ENCODE measurements around the gene CYP4B1.
"Not testable (repeated sequence)": the region's sequence is repeated elsewhere in the genome, so short reads cannot be mapped to it uniquely, and the experiment has no call there.

CYP4B1 gene

DNA sequence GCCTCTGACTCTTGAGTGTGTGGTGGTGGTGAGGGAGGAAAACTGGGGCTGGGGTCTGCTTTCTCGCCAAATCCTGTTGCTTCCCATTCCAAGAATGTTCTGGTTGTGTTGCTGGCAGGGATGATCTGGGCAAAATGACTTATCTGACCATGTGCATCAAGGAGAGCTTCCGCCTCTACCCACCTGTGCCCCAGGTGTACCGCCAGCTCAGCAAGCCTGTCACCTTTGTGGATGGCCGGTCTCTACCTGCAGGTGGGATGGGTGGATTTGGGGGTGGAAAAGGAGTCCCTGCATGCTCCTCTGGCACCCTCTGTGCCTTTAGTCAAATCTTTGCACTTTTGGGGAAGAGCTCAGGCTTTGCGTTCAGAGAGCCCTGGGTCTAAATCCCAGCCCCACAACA is 18.1 kb downstream of the CYP4B1 start:
- DNase-seq (ENCODE audit: low read depth) = no peak

DNA sequence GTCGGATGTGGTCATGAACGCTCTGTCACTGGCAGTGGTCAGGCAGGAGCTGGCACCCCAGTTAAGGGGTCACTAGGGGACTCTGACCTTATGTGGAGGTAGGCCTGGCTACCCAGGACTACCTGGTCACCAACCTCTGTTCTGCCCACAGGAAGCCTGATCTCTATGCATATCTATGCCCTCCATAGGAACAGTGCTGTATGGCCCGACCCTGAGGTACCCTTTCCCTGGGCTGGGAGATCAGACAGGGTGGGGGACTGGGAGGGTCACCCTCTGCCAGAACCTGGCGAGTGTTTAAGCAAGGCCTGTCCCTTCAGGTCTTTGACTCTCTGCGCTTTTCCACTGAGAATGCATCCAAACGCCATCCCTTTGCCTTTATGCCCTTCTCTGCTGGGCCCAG is 19.0 kb downstream of the CYP4B1 start:
- DNase-seq (ENCODE audit: low read depth) = no peak

DNA sequence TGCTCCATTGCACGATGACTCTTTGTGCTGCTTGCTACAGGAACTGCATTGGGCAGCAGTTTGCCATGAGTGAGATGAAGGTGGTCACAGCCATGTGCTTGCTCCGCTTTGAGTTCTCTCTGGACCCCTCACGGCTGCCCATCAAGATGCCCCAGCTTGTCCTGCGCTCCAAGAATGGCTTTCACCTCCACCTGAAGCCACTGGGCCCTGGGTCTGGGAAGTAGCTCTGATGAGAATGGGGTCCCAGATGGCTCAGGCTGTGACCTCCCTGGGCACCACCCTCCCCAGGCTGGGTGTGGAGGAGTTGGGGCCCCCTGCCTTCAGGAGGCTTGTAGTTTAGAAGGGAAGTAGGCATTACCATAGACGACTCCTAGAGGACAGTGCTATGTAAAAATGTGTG is 19.7 kb downstream of the CYP4B1 start:
- no peak for DNase-seq (ENCODE audit: low read depth)

DNA sequence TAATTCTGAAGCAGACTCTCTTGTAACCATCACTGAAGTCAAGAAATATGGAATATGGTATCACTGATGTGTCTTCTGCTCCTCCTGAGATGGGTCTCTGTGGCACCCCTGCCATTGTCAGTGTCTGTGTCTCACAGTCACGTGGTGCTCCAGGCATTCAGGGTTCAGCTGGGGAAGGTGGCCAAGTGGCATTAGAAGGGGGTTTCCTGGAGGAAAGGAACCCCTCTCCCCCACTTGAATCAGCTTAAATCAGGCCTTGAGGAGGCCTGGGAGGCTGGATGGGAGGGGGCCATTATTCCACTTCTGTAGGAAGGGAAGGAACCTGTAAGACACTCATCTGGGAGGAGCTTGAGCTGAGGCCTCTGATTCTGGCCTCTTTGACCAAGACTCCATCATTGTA is 20.5 kb downstream of the CYP4B1 start:
- DNase-seq (ENCODE audit: low read depth) = no peak

DNA sequence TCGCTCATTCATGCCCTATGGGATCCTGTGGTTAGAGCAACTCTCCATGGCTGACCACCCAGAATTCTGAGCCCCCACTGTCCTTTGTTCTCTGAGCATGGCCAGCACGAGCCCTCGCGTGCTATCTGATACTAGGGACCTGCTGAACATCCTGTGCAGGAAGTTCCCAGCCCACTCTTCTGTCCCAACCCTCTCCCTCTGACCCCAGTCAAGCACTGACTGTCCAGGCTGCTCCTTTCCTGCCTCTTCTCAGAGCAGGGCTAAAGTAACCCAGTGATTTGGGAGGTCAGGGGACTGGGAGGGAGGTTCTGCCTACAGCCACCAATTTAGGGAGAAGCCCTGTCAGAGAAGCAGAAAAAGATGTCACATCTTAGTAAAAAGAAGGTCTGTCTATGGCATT is 21.2 kb downstream of the CYP4B1 start:
- DNase-seq (ENCODE audit: low read depth) = no peak

DNA sequence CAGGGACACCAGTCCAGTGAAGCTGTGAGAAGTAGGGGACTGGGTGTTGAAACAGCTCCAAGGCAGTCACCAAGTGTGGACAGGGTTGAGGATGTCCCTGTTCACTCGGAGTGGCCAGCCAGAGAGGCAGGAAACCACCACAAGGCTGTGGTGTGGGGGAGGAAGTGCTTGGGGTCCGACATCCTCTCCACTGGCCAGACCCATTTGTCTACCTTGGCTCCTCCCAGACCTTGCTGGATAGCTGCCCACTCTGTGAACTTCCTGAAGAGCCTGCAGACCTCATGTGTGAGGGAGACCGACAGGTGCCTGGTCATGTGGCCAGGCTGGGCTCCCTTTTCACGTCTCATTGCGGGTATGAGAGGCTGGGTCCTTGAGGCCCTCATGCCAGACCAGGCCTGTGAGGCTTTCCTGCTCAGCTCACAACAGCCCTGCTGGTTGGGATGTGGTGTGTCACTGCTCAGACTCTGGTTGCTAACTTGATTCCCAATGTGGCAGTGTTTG is 21.8 kb downstream of the CYP4B1 start:
- DNase-seq (ENCODE audit: low read depth) = no peak

DNA sequence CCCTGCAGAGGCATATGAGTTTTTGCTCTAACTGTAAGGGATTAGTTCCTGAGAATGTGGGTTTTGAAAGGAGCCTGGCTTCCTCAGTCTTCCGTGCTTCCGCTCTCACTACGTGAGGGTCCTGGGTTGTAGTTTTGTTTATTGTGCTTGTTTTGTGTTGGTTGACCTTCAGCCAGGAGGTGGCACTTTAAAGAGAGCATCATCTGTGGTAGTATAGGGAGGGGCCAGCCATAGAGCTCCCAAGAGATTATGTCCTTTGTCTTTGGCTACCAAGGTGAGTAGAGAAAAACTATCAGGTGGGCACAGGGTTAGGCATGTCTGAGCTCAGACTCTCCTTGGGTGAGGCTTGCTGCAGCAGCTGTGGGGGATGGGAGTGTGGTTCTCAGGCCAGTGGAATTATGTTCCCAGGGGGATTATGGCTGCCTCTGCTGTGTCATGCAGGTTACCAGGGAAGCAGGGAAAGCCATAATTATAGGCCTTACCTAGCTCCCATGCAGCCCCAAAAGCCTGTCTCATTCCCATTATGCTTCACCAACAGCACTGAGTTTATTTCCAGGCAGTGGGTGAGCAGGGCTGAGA is 23.5 kb downstream of the CYP4B1 start:
- DNase-seq (ENCODE audit: low read depth) = no peak

DNA sequence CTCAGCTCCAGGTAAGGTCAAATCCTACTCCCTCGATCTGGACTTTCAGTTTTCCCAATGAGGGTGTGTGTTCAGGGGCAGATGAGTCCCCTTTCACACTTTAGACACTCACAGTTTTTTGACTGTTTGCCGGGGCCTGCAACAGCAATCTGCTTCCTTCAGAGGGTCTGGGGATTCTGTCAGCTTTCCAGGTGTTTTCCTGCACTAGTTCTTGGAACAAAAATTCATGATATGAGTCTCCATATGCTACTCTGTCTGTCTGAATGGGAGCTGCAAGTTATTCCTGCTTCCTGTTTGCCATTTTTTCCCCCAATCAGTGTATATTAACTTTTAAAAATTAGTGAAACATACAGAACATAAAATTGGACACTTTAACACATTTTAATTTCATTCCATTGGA is 24.3 kb downstream of the CYP4B1 start:
- no peak for DNase-seq (ENCODE audit: low read depth)

DNA sequence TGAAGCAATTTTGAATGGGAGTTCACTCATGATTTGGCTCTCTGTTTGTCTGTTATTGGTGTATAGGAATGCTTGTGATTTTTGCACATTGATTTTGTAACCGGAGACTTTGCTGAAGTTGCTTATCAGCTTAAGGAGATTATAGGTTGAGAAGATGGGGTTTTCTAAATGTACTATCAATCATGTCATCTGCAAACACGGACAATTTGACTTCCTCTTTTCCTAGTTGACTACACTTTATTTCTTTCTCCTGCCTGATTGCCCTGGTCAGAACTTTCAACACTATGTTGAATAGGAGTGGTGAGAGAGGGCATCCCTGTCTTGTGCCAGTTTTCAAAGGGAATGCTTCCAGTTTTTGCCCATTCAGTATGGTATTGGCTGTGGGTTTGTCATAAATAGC is 28.0 kb downstream of the CYP4B1 start:
- DNase-seq (ENCODE audit: low read depth) = not testable (repeated sequence)

DNA sequence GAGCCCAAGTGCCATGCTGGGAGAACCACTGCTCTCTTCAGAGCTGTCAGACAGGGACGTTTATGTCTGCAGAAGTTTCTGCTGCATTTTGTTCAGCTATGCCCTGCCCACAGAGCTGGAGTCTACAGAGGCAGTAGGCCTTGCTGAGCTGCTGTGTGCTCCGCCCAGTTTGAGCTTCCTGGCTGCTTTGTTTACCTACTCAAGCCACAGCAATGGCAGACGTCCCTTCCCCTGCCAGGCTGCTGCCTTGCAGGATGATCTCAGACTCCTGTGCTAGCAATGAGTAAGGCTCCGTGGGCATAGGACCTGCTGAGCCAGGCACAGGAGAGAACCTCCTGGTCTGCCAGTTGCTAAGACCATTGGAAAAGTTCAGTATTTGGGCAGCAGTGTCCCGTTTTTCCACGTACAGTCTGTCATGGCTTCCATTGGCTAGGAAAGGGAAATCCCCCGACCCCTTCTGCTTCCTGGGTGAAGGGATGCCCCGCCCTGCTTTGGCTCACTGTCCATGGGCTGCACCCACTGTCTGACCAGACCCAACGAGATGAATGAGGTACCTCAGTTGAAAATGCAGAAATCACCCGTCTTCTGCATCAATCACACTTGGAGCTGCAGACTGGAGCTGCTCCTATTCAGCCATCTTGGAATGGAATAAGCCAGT is 31.9 kb downstream of the CYP4B1 start:
- DNase-seq (ENCODE audit: low read depth) = no peak

DNA sequence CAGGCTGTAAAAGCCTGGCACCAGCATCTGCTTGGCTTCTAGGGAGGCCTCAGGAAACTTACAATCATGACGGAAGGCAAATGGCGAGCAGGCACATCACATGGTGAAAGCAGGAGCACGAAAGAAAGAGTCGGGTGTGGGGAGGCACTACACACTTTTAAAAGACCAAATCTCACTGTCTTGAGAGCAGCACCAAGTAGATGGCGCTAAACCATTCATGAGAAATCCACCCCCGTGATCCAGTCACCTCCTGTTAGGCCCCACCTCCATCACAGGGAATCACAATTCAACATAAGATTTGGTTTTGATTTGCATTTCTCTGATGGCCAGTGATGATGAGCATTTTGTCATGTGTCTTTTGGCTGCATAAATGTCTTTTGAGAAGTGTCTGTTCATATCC is 36.6 kb downstream of the CYP4B1 start:
- DNase-seq (ENCODE audit: low read depth) = not testable (repeated sequence)

DNA sequence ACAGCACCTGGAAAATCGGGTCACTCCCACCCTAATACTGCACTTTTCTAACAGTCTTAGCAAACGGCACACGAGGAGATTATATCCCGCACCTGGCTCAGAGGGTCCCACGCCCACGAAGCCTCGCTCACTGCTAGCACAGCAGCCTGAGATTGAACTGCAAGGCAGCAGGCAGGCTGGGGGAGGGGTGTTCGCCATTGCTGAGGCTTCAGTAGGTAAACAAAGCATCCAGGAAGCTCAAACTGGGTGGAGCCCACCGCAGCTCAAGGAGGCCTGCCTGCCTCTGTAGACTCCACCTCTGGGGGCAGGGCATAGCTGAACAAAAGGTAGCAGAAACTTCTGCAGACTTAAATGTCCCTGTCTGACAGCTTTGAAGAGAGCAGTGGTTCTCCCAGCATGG is 47.5 kb downstream of the CYP4B1 start:
- DNase-seq (ENCODE audit: low read depth) = not testable (repeated sequence)

DNA sequence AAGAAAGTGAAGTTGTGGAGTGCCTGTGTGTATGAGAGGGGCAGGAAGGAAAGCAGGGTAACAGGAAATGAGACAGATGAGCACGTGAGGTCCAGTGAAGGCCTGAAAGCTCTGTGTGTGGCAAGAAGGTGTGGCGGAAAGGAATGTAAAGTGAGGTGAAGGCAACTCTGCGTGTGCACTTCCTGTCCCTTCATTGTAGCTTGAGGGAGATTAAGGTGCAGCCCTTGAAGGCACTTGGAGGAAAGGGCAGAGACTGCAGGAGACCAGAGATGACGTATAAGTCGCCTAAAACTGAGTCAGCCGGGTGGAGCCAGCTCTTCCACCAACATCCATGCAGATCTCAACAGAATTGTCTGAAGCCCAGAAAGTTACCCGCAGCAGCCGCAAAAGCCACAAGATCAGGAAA is 58.8 kb downstream of the CYP4B1 start:
- not testable (repeated sequence) for DNase-seq (ENCODE audit: low read depth)

DNA sequence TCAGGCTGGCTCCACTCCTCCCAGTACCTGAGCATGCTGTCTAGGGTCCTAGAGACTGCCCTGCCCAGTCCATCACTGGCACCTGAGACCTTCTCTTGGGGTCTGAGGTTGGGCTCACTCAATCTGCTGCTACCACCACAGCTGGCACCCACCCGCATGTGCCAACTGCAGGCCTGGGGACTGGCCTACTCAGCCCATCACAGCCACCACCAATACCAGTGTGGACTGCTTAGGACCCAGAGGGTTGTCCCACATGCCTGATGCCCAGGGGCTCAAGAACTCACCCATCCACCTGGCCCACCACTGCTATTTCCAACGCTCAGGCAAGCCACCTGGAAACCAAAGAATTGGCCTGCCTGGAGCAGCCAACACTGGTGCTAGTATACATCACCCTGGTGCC is 63.5 kb downstream of the CYP4B1 start:
- DNase-seq (ENCODE audit: low read depth) = no peak
